Suprapubic skin (tissue), 3 donors: Measurements from ENCODE around the gene MAML2.

Source experiments
- EP300 ChIP-seq: sonication (generic); formaldehyde crosslinking; IDR thresholded peaks from one replicate; pipeline ENCODE4 v1.6.1; 2017; ENCODE audit warnings: antibody characterized with exemption
- TF ChIP-seq, protein P1 (sequence below), 2 donors: fragments of 200-600 bp in 1 of 2; fragments of 450-650 bp in 1 of 2; sonication (generic) in 1 of 2; IDR thresholded peaks; one replicate each; pipeline ENCODE4 v1.5.1; 2016 to 2019; ENCODE audit warnings: antibody characterized with exemption in 2 of 2, mild to moderate bottlenecking in 1 of 2, moderate library complexity in 1 of 2

DNA sequence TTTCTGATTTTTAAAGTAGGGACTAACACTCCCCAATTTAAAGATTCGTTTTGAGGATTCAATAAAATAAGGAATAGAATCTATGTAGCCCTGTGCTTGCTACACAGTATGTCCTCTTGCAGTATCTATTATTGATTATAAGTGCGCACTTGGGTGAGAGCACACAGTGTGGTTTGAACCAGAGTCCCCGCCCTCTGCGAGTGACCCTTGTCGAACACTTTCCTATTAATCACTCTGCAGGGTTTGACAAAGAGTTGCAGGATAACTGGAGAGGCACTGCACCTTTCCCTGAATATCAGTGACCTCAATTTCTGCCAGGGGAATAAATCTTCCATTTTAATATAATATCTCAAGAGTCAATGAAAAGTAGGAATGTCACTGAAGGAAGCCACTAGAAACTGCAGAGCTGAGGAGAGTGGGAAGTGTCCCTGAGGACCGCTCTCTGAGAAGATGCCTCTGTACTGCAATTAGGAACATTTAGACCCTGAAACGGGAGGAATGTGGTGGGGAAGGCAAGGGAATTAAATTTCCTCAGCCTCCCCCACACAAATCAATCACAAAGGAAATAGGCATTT lies 182.2 kb downstream of the MAML2 start:
- TF ChIP-seq EP300: no peak
- TF ChIP-seq, protein P1, sequence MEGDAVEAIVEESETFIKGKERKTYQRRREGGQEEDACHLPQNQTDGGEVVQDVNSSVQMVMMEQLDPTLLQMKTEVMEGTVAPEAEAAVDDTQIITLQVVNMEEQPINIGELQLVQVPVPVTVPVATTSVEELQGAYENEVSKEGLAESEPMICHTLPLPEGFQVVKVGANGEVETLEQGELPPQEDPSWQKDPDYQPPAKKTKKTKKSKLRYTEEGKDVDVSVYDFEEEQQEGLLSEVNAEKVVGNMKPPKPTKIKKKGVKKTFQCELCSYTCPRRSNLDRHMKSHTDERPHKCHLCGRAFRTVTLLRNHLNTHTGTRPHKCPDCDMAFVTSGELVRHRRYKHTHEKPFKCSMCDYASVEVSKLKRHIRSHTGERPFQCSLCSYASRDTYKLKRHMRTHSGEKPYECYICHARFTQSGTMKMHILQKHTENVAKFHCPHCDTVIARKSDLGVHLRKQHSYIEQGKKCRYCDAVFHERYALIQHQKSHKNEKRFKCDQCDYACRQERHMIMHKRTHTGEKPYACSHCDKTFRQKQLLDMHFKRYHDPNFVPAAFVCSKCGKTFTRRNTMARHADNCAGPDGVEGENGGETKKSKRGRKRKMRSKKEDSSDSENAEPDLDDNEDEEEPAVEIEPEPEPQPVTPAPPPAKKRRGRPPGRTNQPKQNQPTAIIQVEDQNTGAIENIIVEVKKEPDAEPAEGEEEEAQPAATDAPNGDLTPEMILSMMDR (IDR thresholded peaks at IDR 0.05): no peak
